Liver (tissue), 9 donors: ENCODE results near the gene LMF1. TPM values are rescaled to one million over a fixed set of nuclear protein-coding genes. Genes with fewer than 3 reads are reported as not detected.

Source experiments
- DNase-seq: peaks from one replicate; pipeline ENCODE4 v3.0.0-alpha.2; 2017; ENCODE audit warnings: low spot score
- H3K27ac ChIP-seq, 2 donors: one replicate each; pipeline ENCODE4 v1.7.0; 2013; ENCODE audit warnings: inconsistent platforms in 2 of 2, low read length in 2 of 2, control low read depth in 1 of 2, low read depth in 1 of 2, mild to moderate bottlenecking in 1 of 2
- H3K27me3 ChIP-seq, 4 donors: one replicate each; pipeline versions ENCODE4 v1.6.1 to v1.7.0; 2013; ENCODE audit warnings: low read length in 3 of 4, inconsistent platforms in 1 of 4, mild to moderate bottlenecking in 1 of 4, moderate library complexity in 1 of 4; ENCODE audit not compliant: control insufficient read depth in 4 of 4, insufficient read depth in 4 of 4
- H3K36me3 ChIP-seq, 4 donors: one replicate each; pipeline versions ENCODE4 v1.6.1 to v1.7.0; 2013; ENCODE audit warnings: low read length in 3 of 4, mild to moderate bottlenecking in 3 of 4, low read depth in 1 of 4, moderate library complexity in 1 of 4; ENCODE audit not compliant: control insufficient read depth in 4 of 4, insufficient read depth in 3 of 4
- H3K4me1 ChIP-seq, 4 donors: one replicate each; pipeline versions ENCODE4 v1.6.1 to v1.7.0; 2013; ENCODE audit warnings: low read length in 3 of 4, mild to moderate bottlenecking in 3 of 4, moderate library complexity in 1 of 4; ENCODE audit not compliant: control insufficient read depth in 4 of 4, insufficient read depth in 4 of 4
- H3K4me3 ChIP-seq, 3 donors: one replicate each; pipeline versions ENCODE4 v1.6.1 to v1.7.0; 2013; ENCODE audit warnings: low read length in 3 of 3, control low read depth in 1 of 3, low read depth in 1 of 3, mild to moderate bottlenecking in 1 of 3
- H3K9ac ChIP-seq, 2 donors: one replicate each; pipeline ENCODE4 v1.7.0; 2013; ENCODE audit warnings: low read length in 2 of 2, mild to moderate bottlenecking in 2 of 2, moderate library complexity in 2 of 2, control low read depth in 1 of 2, low read depth in 1 of 2
- H3K9me3 ChIP-seq, 4 donors: one replicate each; pipeline versions ENCODE4 v1.6.1 to v1.7.0; 2013; ENCODE audit warnings: low read length in 3 of 4; ENCODE audit not compliant: control insufficient read depth in 4 of 4
- EGR1 ChIP-seq, 2 donors: IDR thresholded peaks; 2 replicates each; pipeline ENCODE4 v1.6.1; 2016 to 2018; ENCODE audit warnings: antibody characterized with exemption in 2 of 2, low read depth in 2 of 2
- FOXA1 ChIP-seq: IDR thresholded peaks from 2 replicates; pipeline ENCODE4 v1.6.1; 2016; ENCODE audit warnings: antibody characterized with exemption
- GABPA ChIP-seq, 2 donors: IDR thresholded peaks in 1 of 2; conservative IDR thresholded peaks in 1 of 2; 2 replicates each; pipeline ENCODE4 v1.6.1; 2016; ENCODE audit warnings: antibody characterized with exemption in 2 of 2, mild to moderate bottlenecking in 1 of 2, moderate library complexity in 1 of 2
- JUND ChIP-seq, 2 donors: IDR thresholded peaks; 2 replicates each; pipeline ENCODE4 v1.6.1; 2016; ENCODE audit warnings: antibody characterized with exemption in 2 of 2
- NR2F2 ChIP-seq: IDR thresholded peaks from 2 replicates; pipeline ENCODE4 v1.6.1; 2016; ENCODE audit warnings: antibody characterized with exemption
- RXRA ChIP-seq, 2 donors: IDR thresholded peaks; 2 replicates each; pipeline ENCODE4 v1.6.1; 2017 to 2018; ENCODE audit warnings: antibody characterized with exemption in 2 of 2, mild to moderate bottlenecking in 1 of 2
- SP1 ChIP-seq: IDR thresholded peaks from 2 replicates; pipeline ENCODE4 v1.6.1; 2018; ENCODE audit warnings: antibody characterized with exemption, mild to moderate bottlenecking
- TAF1 ChIP-seq: conservative IDR thresholded peaks from 2 replicates; pipeline ENCODE4 v1.6.1; 2016; ENCODE audit warnings: antibody characterized with exemption, mild to moderate bottlenecking
- YY1 ChIP-seq: IDR thresholded peaks from 2 replicates; pipeline ENCODE4 v1.6.1; 2016; ENCODE audit warnings: antibody characterized with exemption, mild to moderate bottlenecking
- WGBS: extraction: QIAGEN DNeasy Blood & Tissue Kit; methylation state at CpG from one replicate; pipeline ENCODE4 v1.1.7; 2013; 5-methylcytosine and 5-hydroxymethylcytosine counted together
- polyA plus RNA-seq, 2 donors: library from polyadenylated mRNA; stranded (reverse) in 1 of 2; unstranded in 1 of 2; fragments of 200-250 nt in 1 of 2; fragments of >200 nt in 1 of 2; fragmentation: Nextera tagmentation in 1 of 2; extraction: Ambion mirVana in 1 of 2; gene quantifications; one replicate each; pipeline versions ENCODE4 v1.2.1 to v1.2.3, GENCODE V29; 2013 to 2015
- total RNA-seq, 2 donors: library from RNA; depleted of rRNA; stranded (reverse); fragments of >200 nt; gene quantifications; one replicate each; pipeline ENCODE4 v1.2.3, GENCODE V29; 2014
- TF ChIP-seq, protein P1 (sequence below): IDR thresholded peaks from 2 replicates; pipeline ENCODE4 v1.6.1; 2016; ENCODE audit warnings: antibody characterized with exemption, mild to moderate bottlenecking
- TF ChIP-seq, protein P2 (sequence below): fragments of 150-350 bp; IDR thresholded peaks from 2 replicates; pipeline ENCODE4 v1.5.1; 2017; ENCODE audit warnings: improper control_type of control experiment, low read depth, low read length; ENCODE audit not compliant: missing input control
- TF ChIP-seq, protein P3 (sequence below): IDR thresholded peaks from 2 replicates; pipeline ENCODE4 v1.6.1; 2016; ENCODE audit warnings: antibody characterized with exemption
- donor health status: healthy.
- donor health status: healthy.
- donor health status: healthy.
- donor health status: healthy.
- donor health status: healthy.

Gene LMF1
- total and polyA plus RNA-seq, 4 donors = 8.8 to 24.3 (median 12.6) TPM

DNA sequence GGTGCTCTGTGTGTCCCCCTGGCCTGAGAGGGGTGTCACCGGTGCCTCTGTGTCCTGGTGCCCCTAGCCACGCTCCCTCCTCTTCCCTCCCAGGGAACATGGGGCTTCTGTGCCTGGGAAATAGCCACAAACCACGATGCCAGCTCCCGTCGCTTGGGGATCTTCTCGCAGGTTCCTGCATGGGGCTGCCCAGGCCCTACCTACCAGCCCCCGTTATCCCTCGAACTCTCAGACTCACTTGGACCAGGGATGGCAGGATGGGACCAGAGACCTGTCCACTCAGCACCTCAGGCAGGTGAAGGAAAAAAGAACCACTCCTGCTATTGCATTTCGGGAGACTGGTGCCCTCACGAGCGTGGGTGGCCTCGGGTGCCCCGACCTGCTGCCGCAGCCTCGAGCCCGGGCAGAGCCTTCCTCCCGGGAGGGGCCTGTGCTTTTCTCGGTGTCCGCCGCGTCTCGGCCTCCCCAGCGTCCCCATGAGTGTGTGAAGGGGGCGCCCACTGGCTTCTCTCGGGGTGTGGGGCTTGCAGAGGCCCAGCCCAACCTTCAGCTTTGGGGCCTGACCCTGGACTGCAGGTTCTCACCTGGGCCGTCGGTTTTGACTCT is 129.2 kb downstream of the LMF1 start:
- Histone ChIP-seq H3K9me3 (peaks cover 0 to 3% (median under 1%) of the 10 kb centered on the region in 4 donors), H3K27ac (no peak overlapping the region), H3K4me1 (no peaks in the 10 kb centered on the region), H3K9ac (no peak overlapping the region), H3K4me3 (no peak overlapping the region), H3K27me3 (no peaks in the 10 kb centered on the region), H3K36me3 (no peaks in the 10 kb centered on the region)
- TF ChIP-seq SP1 (no peak), JUND (IDR thresholded peaks at IDR 0.05) (no peak), YY1 (no peak), RXRA (IDR thresholded peaks at IDR 0.05) (no peak), GABPA (IDR thresholded peaks at IDR 0.05 in 1 of 2, conservative IDR thresholded peaks at IDR 0.05 in 1 of 2) (no peak), TAF1 (no peak), NR2F2 (no peak), EGR1 (IDR thresholded peaks at IDR 0.05; ENCODE audit: low read depth in 2 of 2) (no peak), FOXA1 (no peak)
- TF ChIP-seq, protein P1, sequence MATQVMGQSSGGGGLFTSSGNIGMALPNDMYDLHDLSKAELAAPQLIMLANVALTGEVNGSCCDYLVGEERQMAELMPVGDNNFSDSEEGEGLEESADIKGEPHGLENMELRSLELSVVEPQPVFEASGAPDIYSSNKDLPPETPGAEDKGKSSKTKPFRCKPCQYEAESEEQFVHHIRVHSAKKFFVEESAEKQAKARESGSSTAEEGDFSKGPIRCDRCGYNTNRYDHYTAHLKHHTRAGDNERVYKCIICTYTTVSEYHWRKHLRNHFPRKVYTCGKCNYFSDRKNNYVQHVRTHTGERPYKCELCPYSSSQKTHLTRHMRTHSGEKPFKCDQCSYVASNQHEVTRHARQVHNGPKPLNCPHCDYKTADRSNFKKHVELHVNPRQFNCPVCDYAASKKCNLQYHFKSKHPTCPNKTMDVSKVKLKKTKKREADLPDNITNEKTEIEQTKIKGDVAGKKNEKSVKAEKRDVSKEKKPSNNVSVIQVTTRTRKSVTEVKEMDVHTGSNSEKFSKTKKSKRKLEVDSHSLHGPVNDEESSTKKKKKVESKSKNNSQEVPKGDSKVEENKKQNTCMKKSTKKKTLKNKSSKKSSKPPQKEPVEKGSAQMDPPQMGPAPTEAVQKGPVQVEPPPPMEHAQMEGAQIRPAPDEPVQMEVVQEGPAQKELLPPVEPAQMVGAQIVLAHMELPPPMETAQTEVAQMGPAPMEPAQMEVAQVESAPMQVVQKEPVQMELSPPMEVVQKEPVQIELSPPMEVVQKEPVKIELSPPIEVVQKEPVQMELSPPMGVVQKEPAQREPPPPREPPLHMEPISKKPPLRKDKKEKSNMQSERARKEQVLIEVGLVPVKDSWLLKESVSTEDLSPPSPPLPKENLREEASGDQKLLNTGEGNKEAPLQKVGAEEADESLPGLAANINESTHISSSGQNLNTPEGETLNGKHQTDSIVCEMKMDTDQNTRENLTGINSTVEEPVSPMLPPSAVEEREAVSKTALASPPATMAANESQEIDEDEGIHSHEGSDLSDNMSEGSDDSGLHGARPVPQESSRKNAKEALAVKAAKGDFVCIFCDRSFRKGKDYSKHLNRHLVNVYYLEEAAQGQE = no peak
- TF ChIP-seq, protein P2, sequence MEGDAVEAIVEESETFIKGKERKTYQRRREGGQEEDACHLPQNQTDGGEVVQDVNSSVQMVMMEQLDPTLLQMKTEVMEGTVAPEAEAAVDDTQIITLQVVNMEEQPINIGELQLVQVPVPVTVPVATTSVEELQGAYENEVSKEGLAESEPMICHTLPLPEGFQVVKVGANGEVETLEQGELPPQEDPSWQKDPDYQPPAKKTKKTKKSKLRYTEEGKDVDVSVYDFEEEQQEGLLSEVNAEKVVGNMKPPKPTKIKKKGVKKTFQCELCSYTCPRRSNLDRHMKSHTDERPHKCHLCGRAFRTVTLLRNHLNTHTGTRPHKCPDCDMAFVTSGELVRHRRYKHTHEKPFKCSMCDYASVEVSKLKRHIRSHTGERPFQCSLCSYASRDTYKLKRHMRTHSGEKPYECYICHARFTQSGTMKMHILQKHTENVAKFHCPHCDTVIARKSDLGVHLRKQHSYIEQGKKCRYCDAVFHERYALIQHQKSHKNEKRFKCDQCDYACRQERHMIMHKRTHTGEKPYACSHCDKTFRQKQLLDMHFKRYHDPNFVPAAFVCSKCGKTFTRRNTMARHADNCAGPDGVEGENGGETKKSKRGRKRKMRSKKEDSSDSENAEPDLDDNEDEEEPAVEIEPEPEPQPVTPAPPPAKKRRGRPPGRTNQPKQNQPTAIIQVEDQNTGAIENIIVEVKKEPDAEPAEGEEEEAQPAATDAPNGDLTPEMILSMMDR = no peak
- TF ChIP-seq, protein P3, sequence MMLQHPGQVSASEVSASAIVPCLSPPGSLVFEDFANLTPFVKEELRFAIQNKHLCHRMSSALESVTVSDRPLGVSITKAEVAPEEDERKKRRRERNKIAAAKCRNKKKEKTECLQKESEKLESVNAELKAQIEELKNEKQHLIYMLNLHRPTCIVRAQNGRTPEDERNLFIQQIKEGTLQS = no peak
- no peak for DNase-seq
- WGBS = 79% methylated on average over 27 of the region's 27 CpGs

DNA sequence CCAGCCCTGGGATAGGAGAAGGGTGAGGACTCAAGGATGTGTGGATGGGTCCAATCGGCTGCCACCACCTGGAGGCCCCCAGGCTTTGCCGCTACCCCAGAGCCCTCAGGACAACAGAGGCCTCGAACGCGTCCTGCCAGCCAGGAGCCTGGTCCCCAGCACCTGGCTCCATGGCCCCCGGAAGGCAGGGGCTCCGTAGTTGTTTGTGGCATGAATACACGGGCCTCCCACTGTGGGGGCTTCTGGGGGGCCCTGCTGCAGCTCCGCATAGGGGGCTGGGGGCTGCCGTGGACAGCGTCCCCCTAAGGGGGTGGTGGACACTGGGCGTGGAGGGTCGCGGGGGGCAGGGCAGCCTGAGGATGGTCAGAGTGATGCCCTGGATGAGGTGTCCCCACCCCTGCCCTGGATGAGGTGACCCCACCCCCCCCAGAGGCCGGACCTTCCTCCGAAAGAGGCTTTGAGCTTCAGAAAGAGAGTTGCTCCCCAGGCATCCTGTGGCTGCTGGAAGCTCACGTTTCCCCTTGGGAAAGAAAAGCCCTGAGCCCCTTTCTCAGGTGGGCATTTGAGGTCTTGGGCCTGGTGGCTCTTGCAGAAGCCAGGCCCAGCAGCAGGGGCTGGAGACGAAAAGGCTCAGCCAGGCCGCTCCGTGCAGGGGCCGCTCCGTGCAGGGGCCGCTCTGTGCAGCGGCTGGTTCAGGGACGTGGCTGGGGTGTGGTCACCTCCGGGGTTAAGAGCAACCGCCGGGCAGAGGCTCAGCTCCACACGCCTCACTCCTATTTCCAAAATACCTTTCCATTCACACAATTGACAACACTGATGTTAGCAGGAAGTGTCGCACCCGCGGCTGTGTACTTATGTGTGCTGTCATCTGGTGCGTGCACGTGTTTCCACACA is 130.0 kb downstream of the LMF1 start:
- Histone ChIP-seq H3K9ac (no peak overlapping the region), H3K27me3 (no peaks in the 10 kb centered on the region), H3K4me3 (no peak overlapping the region), H3K4me1 (no peaks in the 10 kb centered on the region), H3K27ac (no peak overlapping the region), H3K36me3 (no peaks in the 10 kb centered on the region), H3K9me3 (peaks cover 0 to 9% (median 7%) of the 10 kb centered on the region in 4 donors)
- TF ChIP-seq, protein P1 = no peak
- no peak for TF ChIP-seq FOXA1
- 79% methylated on average over 34 of the region's 34 CpGs for WGBS
- DNase-seq = no peak
